Peyer's patch (tissue), 4 donors: Measurements from ENCODE around the gene TSPAN18.

Source experiments
- CTCF ChIP-seq, 6 experiments: fragments of 450-650 bp in 4 of 6; fragments of 200-600 bp in 2 of 6; sonication (generic) in 1 of 6; IDR thresholded peaks; one replicate each; pipeline ENCODE4 v1.5.1; 2017 to 2019; ENCODE audit warnings: antibody characterized with exemption in 6 of 6, mild to moderate bottlenecking in 3 of 6, moderate library complexity in 1 of 6
- POLR2A ChIP-seq, 2 donors: fragments of 450-650 bp; IDR thresholded peaks; one replicate each; pipeline ENCODE4 v1.5.1; 2017; ENCODE audit warnings: antibody characterized with exemption in 2 of 2, mild to moderate bottlenecking in 2 of 2, moderate library complexity in 2 of 2

- TF ChIP-seq CTCF (IDR thresholded peaks at IDR 0.05) (no peak), POLR2A (IDR thresholded peaks at IDR 0.05) (no peak)
Observed at GRCh38 chr11:44915004-44915403, 188.2 kb downstream of the TSPAN18 start.
